HEK293 (cell line): ENCODE data around the gene MYO1G.

Source experiments
- CTCF ChIA-PET: fragments of 350-600 bp; formaldehyde crosslinking; extraction: SDS; loops from one replicate; lab custom pipeline; 2021; ENCODE audit warnings: antibody characterized with exemption; lab: Yijun Ruan, JAX
- POLR2A ChIA-PET: fragments of 300-600 bp; formaldehyde crosslinking; extraction: SDS; loops from one replicate; lab custom pipeline; 2020; ENCODE audit warnings: antibody characterized with exemption, inconsistent platforms; lab: Yijun Ruan, JAX
- H3K27ac ChIP-seq: fragments of 200-500 bp; sonication (Bioruptor generic); 2 replicates; pipeline ENCODE4 v1.5.1; 2014; ENCODE audit warnings: low read depth, low read length, control low read depth, inconsistent platforms; ENCODE audit errors: extremely low read depth
- H3K36me3 ChIP-seq, 2 experiments: fragments of 200-500 bp in 1 of 2; sonication (Bioruptor generic) in 1 of 2; 1 replicate in 1 of 2; 2 replicates in 1 of 2; pipeline ENCODE4 v1.5.1; 2014 to 2017; ENCODE audit warnings: inconsistent platforms in 2 of 2, low read length in 2 of 2; ENCODE audit not compliant: control insufficient read depth in 2 of 2, insufficient read depth in 1 of 2
- H3K4me1 ChIP-seq: fragments of 200-500 bp; sonication (Bioruptor generic); 2 replicates; pipeline ENCODE4 v1.5.1; 2014; ENCODE audit warnings: mild to moderate bottlenecking, low read length, inconsistent platforms; ENCODE audit not compliant: control insufficient read depth, insufficient read depth
- H3K4me3 ChIP-seq: 2 replicates; pipeline ENCODE4 v1.5.1; 2011; ENCODE audit warnings: low read depth, mild to moderate bottlenecking, control low read depth, low read length, moderate library complexity
- H3K9me3 ChIP-seq: fragments of 200-500 bp; sonication (Bioruptor generic); 2 replicates; pipeline ENCODE4 v1.5.1; 2014; ENCODE audit warnings: low read depth, low read length, inconsistent platforms; ENCODE audit not compliant: control insufficient read depth, insufficient read depth
- EGR2 ChIP-seq: fragments of 450-650 bp; formaldehyde crosslinking; IDR thresholded peaks from 2 replicates; pipeline ENCODE4 v1.5.1; 2016; ENCODE audit warnings: low read depth, missing biosample characterization, missing genetic modification characterization
- KLF17 ChIP-seq: fragments of 450-650 bp; formaldehyde crosslinking; IDR thresholded peaks from 2 replicates; pipeline ENCODE4 v1.5.1; 2016; ENCODE audit warnings: missing biosample characterization, missing genetic modification characterization
- PRDM10 ChIP-seq: fragments of 450-650 bp; formaldehyde crosslinking; IDR thresholded peaks from 2 replicates; pipeline ENCODE4 v1.5.1; 2016; ENCODE audit warnings: missing biosample characterization, missing genetic modification characterization
- PRDM2 ChIP-seq: fragments of 450-650 bp; formaldehyde crosslinking; IDR thresholded peaks from 2 replicates; pipeline ENCODE4 v1.5.1; 2016; ENCODE audit warnings: missing biosample characterization, missing genetic modification characterization, borderline replicate concordance
- PRDM6 ChIP-seq: fragments of 450-650 bp; formaldehyde crosslinking; IDR thresholded peaks from 2 replicates; pipeline ENCODE4 v1.5.1; 2017; ENCODE audit warnings: missing biosample characterization, missing genetic modification characterization
- RBAK ChIP-seq: fragments of 450-650 bp; formaldehyde crosslinking; IDR thresholded peaks from 2 replicates; pipeline ENCODE4 v1.5.1; 2016; ENCODE audit warnings: missing biosample characterization, missing genetic modification characterization
- SP2 ChIP-seq: fragments of 450-650 bp; formaldehyde crosslinking; IDR thresholded peaks from 2 replicates; pipeline ENCODE4 v1.5.1; 2016; ENCODE audit warnings: missing biosample characterization, missing genetic modification characterization
- TRIM28 ChIP-seq: IDR thresholded peaks from 2 replicates; pipeline ENCODE4 v1.6.1; 2011; ENCODE audit warnings: low read length, control low read depth, borderline replicate concordance
- ZBTB44 ChIP-seq: fragments of 450-650 bp; IDR thresholded peaks from 2 replicates; pipeline ENCODE4 v1.5.1; 2018; ENCODE audit warnings: missing biosample characterization, mild to moderate bottlenecking, missing genetic modification characterization
- ZBTB49 ChIP-seq: fragments of 450-650 bp; formaldehyde crosslinking; IDR thresholded peaks from 2 replicates; pipeline ENCODE4 v1.5.1; 2016; ENCODE audit warnings: missing biosample characterization, missing genetic modification characterization, low read depth
- ZFHX2 ChIP-seq: fragments of 450-650 bp; formaldehyde crosslinking; conservative IDR thresholded peaks from 2 replicates; pipeline ENCODE4 v1.5.1; 2016; ENCODE audit warnings: missing biosample characterization, missing genetic modification characterization
- ZNF184 ChIP-seq: fragments of 450-650 bp; IDR thresholded peaks from 2 replicates; pipeline ENCODE4 v1.5.1; 2018; ENCODE audit warnings: missing biosample characterization, mild to moderate bottlenecking, missing genetic modification characterization
- ZNF202 ChIP-seq: fragments of 450-650 bp; formaldehyde crosslinking; IDR thresholded peaks from 2 replicates; pipeline ENCODE4 v1.5.1; 2016; ENCODE audit warnings: missing biosample characterization, missing genetic modification characterization, borderline replicate concordance
- ZNF514 ChIP-seq: fragments of 450-650 bp; formaldehyde crosslinking; IDR thresholded peaks from 2 replicates; pipeline ENCODE4 v1.5.1; 2016; ENCODE audit warnings: missing biosample characterization, missing genetic modification characterization
- ZNF701 ChIP-seq: fragments of 450-650 bp; formaldehyde crosslinking; IDR thresholded peaks from 2 replicates; pipeline ENCODE4 v1.5.1; 2016; ENCODE audit warnings: missing biosample characterization, missing genetic modification characterization
- ZNF747 ChIP-seq: fragments of 450-650 bp; formaldehyde crosslinking; IDR thresholded peaks from 2 replicates; pipeline ENCODE4 v1.5.1; 2016; ENCODE audit warnings: missing biosample characterization, missing genetic modification characterization
- ZNF776 ChIP-seq: fragments of 450-650 bp; formaldehyde crosslinking; IDR thresholded peaks from 2 replicates; pipeline ENCODE4 v1.5.0; 2017; ENCODE audit warnings: missing biosample characterization, missing genetic modification characterization, borderline replicate concordance
- ZNF792 ChIP-seq: fragments of 450-650 bp; formaldehyde crosslinking; IDR thresholded peaks from 2 replicates; pipeline ENCODE4 v1.5.1; 2016; ENCODE audit warnings: missing biosample characterization, missing genetic modification characterization

Gene MYO1G

GRCh38 chr7:44989132-44989531, 10.3 kb upstream of the MYO1G start (continued):
- TF ChIP-seq ZBTB49 (no peak), ZBTB44 (tag by site-specific recombination) (no peak), RBAK (no peak), ZNF776 (tag by site-specific recombination) (no peak)
- TF ChIP-seq, all 188 proteins: peak for 0

- H3K27ac ChIP-seq = no peak overlapping the region
- peaks cover 5% of the 10 kb centered on the region for H3K4me1 ChIP-seq
- ChIA-PET POLR2A (interaction anchor here (0.9 to 1.5 kb wide), 2 partner anchors 11 to 12 kb away, joined by 3 to 6 read pairs; no protein-coding TSS in a partner anchor), CTCF (interaction anchor here (0.7 to 1.8 kb wide), 3 partner anchors 8 to 15 kb away, joined by 3 to 4 read pairs (median 3); no protein-coding TSS in a partner anchor)
- H3K4me3 ChIP-seq = no peak overlapping the region
- H3K9me3 ChIP-seq = no peaks in the 10 kb centered on the region
- peaks cover 4 to 25% of the 10 kb centered on the region in 2 experiments; a peak in 1 of 3 replicates for H3K36me3 ChIP-seq
- TF ChIP-seq EGR2 (no peak), ZNF514 (tag by site-specific recombination) (no peak), PRDM10 (tag by site-specific recombination) (no peak), TRIM28 (no peak), ZNF184 (tag by site-specific recombination) (no peak), ZNF747 (no peak), ZNF701 (tag by site-specific recombination) (no peak), ZFHX2 (tag by site-specific recombination) (no peak), ZNF202 (tag by site-specific recombination) (no peak), SP2 (tag by site-specific recombination) (no peak), KLF17 (tag by site-specific recombination) (no peak), PRDM6 (tag by site-specific recombination) (no peak), PRDM2 (tag by site-specific recombination) (no peak), ZNF792 (no peak)
These were observed 9.9 kb upstream of the MYO1G start for GRCh38 chr7:44988701-44989100.
